AG10803 (cell line): ENCODE measurements around the gene ZCCHC12.

Experiments used
- DNase-seq: peaks from one replicate; pipeline ENCODE4 v3.0.0; 2010; ENCODE audit warnings: low read depth
- H3K4me3 ChIP-seq: 2 replicates; pipeline ENCODE4 v1.5.1; 2011; ENCODE audit warnings: mild to moderate bottlenecking, low read length, control low read depth
- CTCF ChIP-seq: conservative IDR thresholded peaks from 2 replicates; pipeline ENCODE4 v1.5.1; 2011; ENCODE audit warnings: mild to moderate bottlenecking, low read length, control low read depth, inconsistent platforms

Gene ZCCHC12

GRCh38 chrX:118867251-118867650 is 43.6 kb downstream of the ZCCHC12 start:
- no peak for TF ChIP-seq CTCF
- no peak for DNase-seq

GRCh38 chrX:118872102-118872566 is 48.5 kb downstream of the ZCCHC12 start:
- DNase-seq: peak; percentile 0
- H3K4me3 ChIP-seq: no peak overlapping the region
- TF ChIP-seq CTCF: no peak

More at GRCh38 chrX:118867251-118867650, 43.6 kb downstream of the ZCCHC12 start:
- no peak overlapping the region for H3K4me3 ChIP-seq
